ENCODE measurements around the gene IGF1R. TPM values are rescaled to one million over a fixed set of nuclear protein-coding genes. Genes with fewer than 3 reads are reported as not detected.

IGF1R gene
- total and polyA plus RNA-seq, 2 of the 8 experiments (the other 6 are each of a cell fraction or from before 2014, with no cell fraction given) = 32.9 to 109 TPM

DNA sequence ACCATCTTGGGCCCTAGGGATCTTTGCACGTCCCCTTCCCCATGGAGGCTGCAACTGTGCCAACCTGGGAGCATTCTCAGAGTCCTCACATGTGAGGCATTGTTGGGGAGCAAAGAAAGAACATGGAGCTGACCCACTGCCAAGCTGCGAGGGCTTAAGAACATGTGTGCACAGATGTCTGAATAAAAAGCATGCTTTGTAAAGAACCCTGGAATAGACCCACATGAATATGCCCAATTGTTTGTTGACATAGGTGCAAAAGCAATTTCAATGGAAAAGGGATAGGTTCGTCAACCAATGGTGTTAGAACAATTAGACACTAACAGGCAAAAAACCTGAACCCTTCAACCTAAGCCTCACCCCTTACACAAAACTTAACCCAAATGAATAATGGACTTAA lies 349.9 kb downstream of the IGF1R start:
- FAIRE-seq (no peak), DNase-seq (ENCODE audit: low read depth in 1 of 2, low spot score in 2 of 2) (no peak)
- Histone ChIP-seq H3K36me3 (ENCODE audit: control insufficient read depth in 2 of 4, insufficient read depth in 4 of 4, low read length in 3 of 4) (no peaks in the 10 kb centered on the region), H4K91ac (replicated peaks; ENCODE audit: insufficient read length, low read length) (no peak overlapping the region), H2BK120ac (replicated peaks; ENCODE audit: low read depth, low read length) (no peak overlapping the region), H3K18ac (ENCODE audit: extremely low read depth, low read length) (no peak overlapping the region), H2BK5ac (ENCODE audit: low read depth, low read length) (no peak overlapping the region), H2BK20ac (ENCODE audit: low read length) (no peak overlapping the region), H3K27me3 (replicated peaks in 1 of 4; ENCODE audit: control insufficient read depth in 3 of 4, extremely low read depth in 1 of 4, insufficient read depth in 3 of 4, low read length in 3 of 4) (no peaks in the 10 kb centered on the region), H3K23ac (ENCODE audit: insufficient read length) (no peak overlapping the region), H3K4me3 (ENCODE audit: extremely low read depth in 1 of 4, insufficient read depth in 2 of 4, low read depth in 3 of 4, low read length in 4 of 4) (no peak overlapping the region), H3K9me3 (ENCODE audit: insufficient read depth in 2 of 2, low read depth in 1 of 2, low read length in 1 of 2) (peaks cover 0 to 5% of the 10 kb centered on the region in 2 experiments; a peak in 1 of 4 replicates), H3K23me2 (ENCODE audit: low read depth, low read length) (no peaks in the 10 kb centered on the region; the same call in 1 of the 2 replicates), H3K56ac (replicated peaks; ENCODE audit: insufficient read length, low read depth, low read length) (no peak overlapping the region), H3K4me2 (ENCODE audit: insufficient read depth in 1 of 2, low read depth in 2 of 2, low read length in 2 of 2) (no peak overlapping the region), H4K5ac (ENCODE audit: insufficient read length, low read depth, low read length) (no peak overlapping the region), H3K14ac (ENCODE audit: insufficient read length) (no peak overlapping the region), H3K79me2 (ENCODE audit: control insufficient read depth in 1 of 2, insufficient read depth in 2 of 2, low read length in 2 of 2) (no peaks in the 10 kb centered on the region), H3K4me1 (replicated peaks in 1 of 4; ENCODE audit: control insufficient read depth in 3 of 4, insufficient read depth in 4 of 4, low read length in 3 of 4) (no peaks in the 10 kb centered on the region; a peak in 1 of 7 replicates), H3K27ac (ENCODE audit: low read depth, low read length) (no peak overlapping the region), H2AK5ac (ENCODE audit: low read depth, low read length) (no peak overlapping the region), H2AFZ (ENCODE audit: low read length) (0 out of 2 replicates have a peak overlapping the region, but pooled peaks have one; percentile 49), H2BK15ac (ENCODE audit: low read length) (no peak overlapping the region), H2BK12ac (ENCODE audit: low read depth, low read length) (no peak overlapping the region), H4K8ac (ENCODE audit: extremely low read depth, insufficient read depth, low read length) (no peak overlapping the region), H4K20me1 (replicated peaks in 1 of 2; ENCODE audit: control insufficient read depth in 1 of 2, insufficient read depth in 2 of 2, low read length in 2 of 2) (no peaks in the 10 kb centered on the region), H3K4ac (replicated peaks; ENCODE audit: insufficient read length, low read depth, low read length) (no peak overlapping the region), H3K79me1 (ENCODE audit: low read depth, low read length) (no peaks in the 10 kb centered on the region), H3K9ac (replicated peaks in 1 of 4; ENCODE audit: extremely low read depth in 1 of 4, low read depth in 3 of 4, low read length in 3 of 4) (no peak overlapping the region)
- 89% methylated on average over 3 of the region's 3 CpGs; no CpG with 5 or more reads in 1 of the 2 experiments for WGBS, 2 experiments (ENCODE audit: extremely low coverage in 1 of 2, insufficient coverage in 1 of 2, insufficient read length in 1 of 2, insufficient replicate concordance in 2 of 2, low coverage in 1 of 2, low lambda C conversion rate in 2 of 2, missing lambda C conversion rate in 1 of 2)
- CTCF ChIA-PET (ENCODE audit: partially characterized antibody) = interaction anchor here (0.9 to 3.3 kb wide), 8 partner anchors 9 to 256 kb away, joined by 3 to 11 read pairs (median 3); no protein-coding TSS in a partner anchor
- POLR2A ChIA-PET (ENCODE audit: partially characterized antibody) = interaction anchor here (0.7 kb wide), 1 partner anchor 9 kb away, joined by 3 read pairs; the partner anchor contains the start of gene PGPEP1L
- TF ChIP-seq CTBP2 (IDR thresholded peaks at IDR 0.05; ENCODE audit: borderline replicate concordance, insufficient read depth, insufficient read length, low read length) (no peak), FOSL1 (IDR thresholded peaks at IDR 0.05; ENCODE audit: insufficient read depth, low read depth, low read length) (no peak), CEBPB (IDR thresholded peaks at IDR 0.05; ENCODE audit: low read depth, low read length) (no peak), RAD21 (IDR thresholded peaks at IDR 0.05 in 1 of 2, conservative IDR thresholded peaks at IDR 0.05 in 1 of 2; ENCODE audit: low read depth in 2 of 2, low read length in 2 of 2) (no peak), RNF2 (IDR thresholded peaks at IDR 0.05; ENCODE audit: borderline replicate concordance, low read depth, low read length, missing control alignments, poor library complexity, severe bottlenecking) (no peak), GTF2F1 (IDR thresholded peaks at IDR 0.05; ENCODE audit: borderline replicate concordance, low read depth, low read length) (no peak), POU5F1 (IDR thresholded peaks at IDR 0.05; ENCODE audit: low read depth, low read length) (no peak), CHD1 (IDR thresholded peaks at IDR 0.05; ENCODE audit: low read depth, low read length) (no peak), TAF1 (IDR thresholded peaks at IDR 0.05; ENCODE audit: low read depth, low read length) (no peak), CHD2 (IDR thresholded peaks at IDR 0.05; ENCODE audit: low read length) (no peak)
